ENCODE results near the gene PTPRO.

PTPRO gene

DNA sequence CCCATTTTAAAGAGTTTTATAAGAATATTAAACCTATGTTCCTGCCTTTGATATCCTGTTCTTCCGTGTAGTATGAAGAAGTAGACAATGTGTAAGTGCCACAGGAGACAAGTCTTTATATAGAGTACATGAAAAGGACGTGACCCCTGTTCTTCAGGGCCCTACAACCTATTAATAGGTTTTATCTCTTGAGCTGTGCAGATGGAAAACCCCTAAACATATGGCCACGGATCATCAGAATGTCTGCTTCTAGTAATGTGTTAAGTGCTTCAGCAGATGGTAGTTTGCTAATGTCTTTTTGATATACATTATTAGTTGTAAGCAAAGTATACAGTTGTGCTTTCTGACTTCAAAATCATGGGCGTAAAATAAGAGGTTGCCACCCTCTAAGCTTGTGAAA lies 228.5 kb downstream of the PTPRO start:
- no peak for DNase-seq (ENCODE audit: low read depth in 2 of 3, low spot score in 2 of 3)

DNA sequence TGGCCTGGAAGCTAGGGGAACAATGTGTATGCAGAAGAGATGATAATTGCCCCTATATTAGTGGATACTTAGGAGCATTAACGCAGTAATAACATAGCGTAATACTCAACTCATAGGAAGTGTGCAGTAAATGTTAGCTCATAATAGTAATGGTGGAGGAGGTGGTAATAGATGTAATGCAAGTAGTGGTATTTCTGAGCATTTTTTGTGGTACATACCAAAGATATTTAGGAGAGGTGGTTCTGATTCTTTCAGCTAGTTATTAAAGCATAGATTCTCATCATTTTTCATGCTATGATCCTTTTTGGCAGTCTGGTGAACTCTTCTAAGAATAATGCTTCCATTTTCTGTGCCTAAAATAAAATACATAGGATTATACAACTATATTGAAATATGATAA lies 233.1 kb downstream of the PTPRO start:
- DNase-seq (ENCODE audit: low read depth in 2 of 3, low spot score in 2 of 3): no peak

DNA sequence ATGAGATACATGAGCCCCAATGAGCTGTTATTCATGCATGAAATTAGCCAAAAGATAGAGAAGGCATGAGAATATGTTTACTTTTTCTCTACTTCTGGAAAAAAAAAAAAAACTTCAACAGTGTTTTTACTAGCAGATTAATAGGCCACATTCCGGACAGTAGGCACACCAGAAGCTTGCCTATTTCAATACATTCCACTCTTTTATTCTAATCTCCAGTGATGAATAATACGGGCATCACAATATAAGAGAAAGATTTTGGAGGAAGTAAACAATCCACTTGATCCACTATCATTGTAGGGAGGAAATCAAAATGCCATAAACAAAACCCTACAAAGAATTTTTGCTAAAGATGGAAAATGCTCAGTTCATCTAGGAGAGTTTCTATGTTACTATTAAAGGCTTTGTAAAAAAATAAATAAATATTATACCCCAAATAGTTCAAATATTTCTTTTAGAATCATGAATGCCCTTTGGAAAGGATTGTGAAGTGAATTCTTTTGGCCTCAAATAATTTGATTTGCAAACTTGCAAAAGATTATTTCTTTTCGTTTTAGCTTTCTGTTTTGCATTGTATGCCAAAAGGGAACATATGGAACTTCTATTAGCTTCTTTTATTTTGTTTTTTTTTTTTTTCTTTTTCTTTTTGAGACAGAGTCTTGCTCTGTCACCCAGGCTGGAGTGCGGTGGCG lies 234.2 kb downstream of the PTPRO start:
- DNase-seq (ENCODE audit: low read depth in 2 of 3, low spot score in 2 of 3): no peak

DNA sequence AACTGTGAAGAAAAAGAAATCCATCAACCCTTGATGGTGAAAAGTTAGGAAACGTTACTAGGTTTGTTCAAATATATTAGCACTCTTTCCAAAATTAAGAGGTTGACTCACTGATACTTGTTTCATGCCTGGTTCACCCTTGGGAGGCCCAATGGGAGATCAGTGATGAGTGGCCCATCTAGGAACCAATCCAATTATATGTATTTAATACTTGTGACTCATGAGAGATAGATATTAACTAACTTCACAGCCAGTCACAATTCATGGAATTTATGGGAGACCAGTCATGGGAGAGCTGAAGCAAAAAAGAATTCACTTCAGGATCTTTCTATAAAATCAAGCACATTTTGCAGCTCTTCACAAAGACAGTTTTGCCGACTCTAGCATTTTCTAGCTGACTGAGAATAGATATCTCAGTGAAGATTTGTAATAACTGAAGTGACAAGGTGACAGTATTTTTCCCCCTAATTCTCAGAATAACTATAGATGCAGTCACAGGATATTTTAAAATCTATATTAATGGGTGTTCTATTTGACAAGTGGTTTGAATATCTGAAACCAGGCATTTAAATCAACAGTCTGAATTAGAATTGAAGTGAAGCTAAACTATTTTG lies 236.7 kb downstream of the PTPRO start:
- DNase-seq (ENCODE audit: low read depth in 2 of 3, low spot score in 2 of 3): no peak

DNA sequence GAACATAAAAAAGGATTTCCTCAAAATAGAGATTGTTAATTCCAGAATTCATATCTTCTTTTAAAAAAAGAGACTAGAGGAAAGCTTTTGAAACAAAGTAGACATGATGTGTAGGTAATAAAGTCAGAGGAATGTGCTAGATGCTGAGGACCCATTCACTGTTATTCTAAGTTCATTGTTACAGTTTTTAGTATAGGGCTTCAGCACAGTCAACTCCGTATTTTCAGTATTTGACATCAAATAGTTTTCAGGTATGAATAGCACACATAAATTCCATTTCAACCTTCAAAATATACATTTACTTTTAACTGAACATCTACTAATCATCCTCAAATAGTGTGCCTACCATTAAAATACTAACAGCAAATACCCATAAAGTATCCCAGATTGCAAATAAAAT lies 239.1 kb downstream of the PTPRO start:
- no peak for DNase-seq (ENCODE audit: low read depth in 2 of 3, low spot score in 2 of 3)

DNA sequence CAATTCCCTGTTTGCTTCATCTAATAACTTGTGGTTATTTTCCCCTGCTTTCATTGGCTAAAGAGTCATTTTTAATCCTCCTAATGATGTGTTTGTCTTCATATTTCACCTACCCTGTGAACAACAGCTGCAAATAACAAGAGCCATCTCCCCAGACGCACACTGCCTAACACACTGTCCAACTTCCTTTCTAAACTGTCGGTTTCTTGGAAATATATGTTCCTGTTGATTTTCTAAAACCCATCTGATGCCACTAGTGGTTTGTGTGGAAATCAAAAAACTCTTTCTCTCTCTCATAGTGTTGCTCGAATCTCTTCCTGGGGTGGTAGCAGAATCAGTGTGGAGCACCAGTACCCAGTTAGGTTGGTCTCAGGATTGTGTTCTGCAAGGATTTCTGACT lies 240.0 kb downstream of the PTPRO start:
- DNase-seq (ENCODE audit: low read depth in 2 of 3, low spot score in 2 of 3): no peak

DNA sequence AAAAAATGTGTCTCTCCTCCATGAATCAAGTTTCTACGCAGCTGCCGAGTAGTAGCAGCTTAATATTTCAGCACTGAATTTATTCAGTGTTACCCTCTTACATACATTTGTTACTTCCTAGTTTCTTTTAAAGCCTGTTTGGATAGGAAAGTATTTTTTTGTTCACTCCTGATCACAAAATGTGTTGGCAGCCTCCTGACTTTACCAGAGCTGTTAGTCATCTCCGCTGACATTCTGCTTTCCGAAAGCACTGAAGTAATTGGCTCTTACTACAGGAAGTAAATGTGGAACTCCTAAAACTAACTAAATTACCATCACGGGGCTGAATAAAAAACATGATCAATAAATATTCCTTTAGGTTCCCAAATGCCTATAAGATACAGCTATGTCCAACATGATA lies 241.4 kb downstream of the PTPRO start:
- no peak for DNase-seq (ENCODE audit: low read depth in 2 of 3, low spot score in 2 of 3)

DNA sequence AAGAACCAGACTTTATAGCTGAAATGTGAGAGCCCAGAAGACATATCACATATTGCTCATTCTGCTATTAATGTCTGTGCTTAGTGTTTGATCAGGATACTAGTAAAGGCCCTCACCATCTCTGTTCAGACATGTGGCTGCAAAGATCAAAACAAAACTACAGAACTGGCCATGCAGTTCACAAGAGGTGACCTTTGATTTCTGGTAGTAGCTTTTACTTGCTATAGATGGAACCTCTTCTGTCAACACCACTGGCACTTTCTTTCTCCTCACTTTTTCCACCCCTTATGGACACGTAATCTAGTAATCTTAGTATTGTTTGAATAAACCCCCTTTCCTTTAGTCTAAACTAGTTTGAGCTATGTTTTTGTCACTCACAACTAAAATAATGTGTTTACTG lies 252.0 kb downstream of the PTPRO start:
- no peak for DNase-seq (ENCODE audit: low read depth in 2 of 3, low spot score in 2 of 3)

DNA sequence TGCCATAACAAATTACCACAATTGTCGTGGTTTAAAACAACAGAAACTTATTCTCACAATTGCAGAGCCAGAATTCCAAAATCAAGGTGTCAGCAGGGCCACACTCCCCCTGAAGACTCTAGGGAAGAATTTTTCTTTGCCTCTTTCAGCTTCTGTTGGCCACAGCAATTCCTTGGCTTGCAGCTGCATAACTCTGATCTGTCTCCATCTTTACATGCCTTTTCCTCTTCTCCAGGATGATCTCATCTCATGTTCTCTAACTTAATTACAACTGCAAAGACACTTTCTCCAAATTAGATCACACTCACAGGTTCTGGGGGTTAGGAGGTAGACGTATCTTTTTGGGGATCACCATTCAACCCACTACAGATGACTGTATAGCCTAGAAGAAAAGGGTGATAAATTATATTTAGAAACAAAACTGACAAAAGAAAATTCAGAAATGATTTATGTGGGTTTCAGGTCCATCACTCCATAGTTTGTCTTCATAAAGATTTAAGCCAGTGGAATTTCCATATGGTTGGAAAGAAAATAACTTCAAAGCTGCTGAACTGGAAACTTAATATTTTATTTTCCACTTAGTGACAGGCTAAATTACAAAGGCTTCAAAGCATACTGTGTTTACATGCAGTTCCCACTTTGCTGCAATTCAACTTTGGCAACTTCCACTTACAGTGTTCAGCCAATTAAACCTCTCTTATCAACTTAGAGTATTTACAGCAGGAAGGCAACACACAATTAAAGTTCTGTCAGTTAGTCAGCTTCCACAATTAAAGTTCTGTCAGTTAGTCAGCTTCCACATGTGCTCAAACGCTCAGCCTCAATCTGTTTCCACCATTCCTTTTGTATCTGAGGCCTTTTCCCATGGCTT lies 253.6 kb downstream of the PTPRO start:
- DNase-seq (ENCODE audit: low read depth in 2 of 3, low spot score in 2 of 3): no peak

DNA sequence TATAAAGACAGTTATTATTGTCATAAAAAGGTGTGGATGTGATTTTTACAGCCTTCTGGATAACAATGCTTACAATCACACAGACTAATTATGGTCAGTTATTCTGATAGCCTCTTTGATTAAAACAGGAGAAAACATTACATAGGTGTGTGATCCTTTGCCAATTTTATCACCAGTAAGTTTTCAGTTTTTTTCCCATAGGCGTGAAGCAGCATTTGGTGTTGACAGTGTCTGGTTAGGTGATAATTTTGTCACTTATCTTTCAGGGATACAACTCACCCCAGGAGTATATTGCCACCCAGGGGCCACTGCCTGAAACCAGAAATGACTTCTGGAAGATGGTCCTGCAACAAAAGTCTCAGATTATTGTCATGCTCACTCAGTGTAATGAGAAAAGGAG lies 258.1 kb downstream of the PTPRO start:
- DNase-seq (ENCODE audit: low read depth in 2 of 3, low spot score in 2 of 3): no peak

DNA sequence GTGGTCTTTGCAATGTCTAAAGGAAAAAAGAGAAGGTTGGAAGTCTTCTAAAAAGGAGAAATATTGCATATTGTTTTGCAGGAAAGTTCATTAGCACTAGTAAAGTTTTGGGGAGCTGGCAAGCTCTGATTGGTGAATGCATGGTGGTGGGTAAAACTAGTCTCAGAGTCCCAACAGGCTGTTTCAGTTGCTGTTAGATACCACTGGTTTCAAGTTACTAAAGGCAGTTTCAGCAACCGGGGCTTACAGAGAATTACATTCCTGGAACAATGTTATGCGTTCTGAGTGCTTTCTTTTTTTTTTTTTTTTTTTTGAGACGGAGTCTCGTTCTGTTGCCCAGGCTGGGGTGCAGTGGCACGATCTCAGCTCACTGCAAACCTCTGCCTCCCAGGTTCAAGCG lies 258.7 kb downstream of the PTPRO start:
- DNase-seq (ENCODE audit: low read depth in 2 of 3, low spot score in 2 of 3): no peak

DNA sequence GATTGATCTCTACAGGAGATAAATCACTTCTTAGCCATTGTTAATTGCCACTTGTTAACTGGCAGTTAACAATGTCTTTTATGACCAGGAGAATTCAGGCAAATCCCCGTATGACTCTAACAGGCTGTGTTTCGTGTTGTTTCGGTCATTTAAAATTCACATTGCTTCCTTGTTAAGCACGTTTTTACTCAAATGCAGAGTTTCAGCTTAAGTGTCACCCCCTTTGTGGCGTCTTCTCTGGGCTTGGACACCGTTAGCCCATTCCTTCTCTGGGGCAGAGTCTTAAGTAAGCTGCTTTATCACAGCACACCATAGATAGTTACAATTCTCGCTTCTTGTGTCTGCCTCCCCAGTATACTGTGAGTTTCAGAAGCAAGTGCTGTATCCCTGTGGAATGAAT lies 261.5 kb downstream of the PTPRO start:
- no peak for DNase-seq (ENCODE audit: low read depth in 2 of 3, low spot score in 2 of 3)

DNA sequence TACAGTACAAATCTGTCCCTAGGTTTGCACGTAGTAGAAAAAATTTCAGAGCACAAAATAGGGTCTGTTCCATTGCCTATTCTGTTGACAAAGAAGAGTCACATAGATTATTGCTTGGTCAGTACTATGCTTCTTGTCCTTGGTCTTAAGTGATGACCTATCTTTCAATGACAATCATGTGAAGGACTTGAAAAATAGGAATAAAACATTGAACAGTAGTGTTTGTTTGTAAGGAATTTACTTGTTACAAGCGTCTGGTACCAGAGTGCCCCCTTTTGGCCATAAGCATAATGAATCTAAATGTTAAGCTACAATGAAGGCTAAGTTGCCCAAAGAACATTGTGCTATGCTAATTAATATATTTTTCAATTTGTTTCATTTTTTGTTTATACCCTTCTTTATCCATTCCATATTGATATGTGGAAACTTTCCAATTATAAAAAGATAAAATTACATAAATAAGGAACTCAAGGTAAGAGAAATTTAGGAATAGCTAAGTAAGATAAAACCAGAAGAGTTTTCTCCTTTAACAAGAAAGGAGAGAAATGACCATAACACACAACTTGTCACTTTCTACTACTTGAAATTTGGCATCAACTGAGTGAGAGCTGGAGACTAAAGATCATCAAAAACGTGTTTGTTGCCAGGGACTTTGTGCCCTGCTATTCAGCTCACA lies 262.2 kb downstream of the PTPRO start:
- DNase-seq (ENCODE audit: low read depth in 2 of 3, low spot score in 2 of 3): no peak

DNA sequence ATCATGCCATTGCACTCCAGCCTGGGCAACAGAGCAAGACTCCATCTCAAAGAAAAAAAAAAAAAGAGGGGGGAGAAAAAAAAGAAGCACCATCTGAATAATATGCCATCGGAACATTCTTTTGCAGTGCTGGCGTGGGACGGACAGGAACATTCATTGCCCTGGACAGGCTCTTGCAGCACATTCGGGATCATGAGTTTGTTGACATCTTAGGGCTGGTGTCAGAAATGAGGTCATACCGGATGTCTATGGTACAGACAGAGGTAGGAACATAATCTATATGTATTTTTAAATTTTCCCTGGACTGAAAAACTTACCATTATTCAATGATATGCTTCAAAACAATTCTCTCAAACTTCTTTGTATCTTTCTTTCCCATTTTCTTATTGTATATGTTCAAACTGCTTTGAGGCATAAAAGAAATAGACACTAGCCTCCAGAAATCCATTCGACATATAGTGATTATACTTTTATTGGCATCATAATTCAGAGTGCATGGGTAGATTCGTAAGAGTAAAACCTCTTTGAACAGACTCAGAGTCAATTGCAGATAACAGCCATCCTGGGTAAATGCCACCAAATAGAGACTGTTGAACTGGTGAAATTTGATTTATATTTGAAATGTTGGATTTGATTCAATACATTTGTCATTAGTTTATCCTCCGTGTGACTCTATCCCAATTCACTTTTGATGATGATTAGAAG lies 267.2 kb downstream of the PTPRO start:
- no peak for DNase-seq (ENCODE audit: low read depth in 2 of 3, low spot score in 2 of 3)

DNA sequence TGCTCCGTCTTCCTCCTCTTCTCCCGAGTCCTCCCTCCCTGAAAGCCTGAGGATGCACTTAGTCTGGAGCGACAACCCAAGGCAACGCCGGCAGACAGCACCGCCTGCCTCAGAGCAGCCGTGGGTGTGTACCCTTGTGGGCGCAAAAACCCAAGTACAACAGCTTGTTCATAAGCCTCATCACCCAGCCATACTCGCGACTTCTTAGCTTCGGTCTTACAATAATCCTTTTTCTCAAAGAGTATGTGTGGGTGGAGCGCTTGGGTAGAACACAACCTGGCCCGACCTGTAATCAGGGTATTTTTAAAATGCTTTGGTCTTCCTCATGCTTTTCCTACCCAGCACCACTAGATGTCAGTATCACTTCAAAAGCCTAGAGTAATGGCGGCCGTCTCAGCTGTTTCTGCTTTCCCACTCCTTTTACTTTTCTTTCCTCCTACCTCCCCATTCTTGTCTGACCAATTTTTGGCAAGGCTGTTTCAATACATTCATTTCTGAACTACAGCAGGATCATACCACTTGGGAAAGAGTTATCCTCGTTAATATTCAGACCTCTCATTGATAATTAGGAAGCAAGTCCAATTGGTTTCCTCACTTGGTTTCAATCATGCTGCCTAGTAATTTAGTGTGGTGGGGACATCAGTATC lies 268.0 kb downstream of the PTPRO start:
- DNase-seq (ENCODE audit: low read depth in 2 of 3, low spot score in 2 of 3): peak in 1 of 3 experiments; percentile 10

DNA sequence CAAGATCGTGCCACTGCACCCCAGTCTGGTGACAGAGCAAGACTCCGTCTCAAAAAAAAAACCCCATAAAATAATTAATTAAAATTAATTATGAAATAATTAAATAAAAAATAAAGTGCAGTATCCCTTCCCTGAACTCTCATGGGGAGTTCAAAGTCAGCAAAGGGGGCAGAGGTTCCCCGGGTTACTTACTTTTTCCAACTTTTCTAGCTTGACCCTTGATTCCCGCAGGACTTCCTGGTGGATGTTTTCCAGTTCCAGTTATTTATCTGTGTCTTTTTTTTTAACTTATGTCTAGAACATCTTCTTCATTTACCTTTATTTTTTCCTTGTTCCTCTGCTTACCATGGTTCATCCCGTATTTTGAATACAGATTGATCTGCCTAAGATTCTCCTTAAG lies 269.5 kb downstream of the PTPRO start:
- DNase-seq (ENCODE audit: low read depth in 2 of 3, low spot score in 2 of 3): no peak

DNA sequence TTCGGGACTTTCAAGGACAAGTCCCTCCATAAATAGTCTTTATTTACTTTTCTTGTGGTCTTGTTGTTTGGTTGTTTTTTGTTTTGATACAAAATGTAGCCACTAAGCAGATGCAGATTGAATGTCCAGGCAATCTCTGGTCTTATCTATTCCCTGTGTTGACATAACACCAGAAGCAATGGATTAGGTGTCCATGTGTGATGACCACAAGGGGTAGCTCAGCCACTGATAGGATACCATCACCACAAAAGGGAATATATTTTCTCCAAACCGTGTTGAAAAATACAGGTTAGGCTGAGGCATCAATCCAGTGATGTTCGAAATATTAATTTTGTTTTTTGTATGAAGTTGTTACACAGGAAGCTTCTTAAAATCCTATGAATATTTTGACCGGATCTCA lies 270.6 kb downstream of the PTPRO start:
- no peak for DNase-seq (ENCODE audit: low read depth in 2 of 3, low spot score in 2 of 3)

DNA sequence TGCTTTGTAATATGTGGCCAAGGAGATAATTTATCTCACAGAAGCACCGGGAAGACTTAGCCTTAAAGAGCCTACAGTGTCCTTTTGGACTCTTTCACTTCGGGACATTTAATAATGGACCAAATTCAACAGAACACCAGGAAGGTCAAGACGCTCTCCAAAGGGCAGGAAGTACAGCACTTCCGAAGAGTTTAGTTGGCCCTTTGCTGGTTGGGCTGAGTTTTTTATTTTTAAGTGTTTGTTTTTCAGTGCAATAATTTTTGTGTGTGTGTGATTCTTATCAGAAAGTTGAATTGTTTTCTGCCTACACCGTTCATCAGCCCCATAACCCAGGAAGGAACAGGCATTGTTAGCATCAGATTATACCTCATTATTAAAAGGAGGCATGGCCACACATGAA lies 273.9 kb downstream of the PTPRO start:
- DNase-seq (ENCODE audit: low read depth in 2 of 3, low spot score in 2 of 3): no peak

DNA sequence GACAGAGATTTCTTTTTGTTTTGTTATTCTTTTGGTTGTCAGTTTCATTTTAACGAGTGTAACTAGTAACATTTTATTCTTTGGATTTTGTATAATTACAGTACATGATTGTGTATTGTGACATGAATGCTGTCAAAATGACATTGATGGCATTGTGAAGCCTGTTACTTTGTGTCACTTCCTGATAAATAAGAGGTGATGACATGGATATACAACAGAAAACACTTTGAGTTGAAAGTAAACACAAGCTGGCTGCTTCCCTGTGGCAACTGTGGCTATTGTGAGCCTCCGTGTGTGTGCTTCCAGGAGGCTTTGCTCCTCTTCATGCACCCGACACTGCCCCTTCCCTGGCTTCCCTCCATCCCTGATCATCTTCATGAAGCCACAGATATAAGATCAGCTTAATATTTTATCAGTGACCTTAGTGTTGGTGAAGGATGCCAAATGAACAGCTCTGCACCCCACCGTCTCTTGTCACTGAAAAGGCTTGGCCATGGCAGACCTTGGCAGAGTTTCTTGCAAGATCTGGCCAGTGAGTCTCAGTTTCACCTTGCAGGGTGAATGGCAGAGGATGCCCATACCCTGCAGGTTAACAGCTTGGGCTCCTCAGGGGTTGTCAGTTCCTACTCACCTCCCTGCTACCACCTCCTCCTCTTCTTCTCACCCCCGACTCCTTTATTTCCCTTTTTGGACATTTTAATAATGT lies 275.0 kb downstream of the PTPRO start:
- DNase-seq (ENCODE audit: low read depth in 2 of 3, low spot score in 2 of 3): no peak

Measured in activated CD8-positive, alpha-beta memory T cell treated with anti-CD3 and anti-CD28 coated beads for 48 hours (primary cell).